D721Med (cell line): ENCODE results near the gene ASTN1.

Experiments
- DNase-seq: peaks from one replicate; pipeline ENCODE4 v3.0.0; 2011; ENCODE audit warnings: low spot score; ENCODE audit not compliant: insufficient read length
- FAIRE-seq: peaks from 2 replicates; lab custom pipeline; 2011; peaks lifted over from hg19 to GRCh38; lab: Jason Lieb, UNC
- CTCF ChIP-seq: IDR thresholded peaks from 2 replicates; pipeline ENCODE4 v1.5.1; 2012; ENCODE audit warnings: mild to moderate bottlenecking, control low read depth; ENCODE audit not compliant: insufficient read depth; ENCODE audit errors: missing control alignments

ASTN1 gene

GRCh38 chr1:177119311-177119710, 45.2 kb downstream of the ASTN1 start:
- FAIRE-seq (no peak), DNase-seq (no peak)
- TF ChIP-seq CTCF = no peak

GRCh38 chr1:177118901-177119300, 45.6 kb downstream of the ASTN1 start:
- DNase-seq (no peak), FAIRE-seq (no peak)
- no peak for TF ChIP-seq CTCF

GRCh38 chr1:177116941-177117340, 47.6 kb downstream of the ASTN1 start:
- FAIRE-seq (no peak), DNase-seq (no peak)
- no peak for TF ChIP-seq CTCF

GRCh38 chr1:177106614-177107365, 57.7 kb downstream of the ASTN1 start:
- no peak for DNase-seq
- no peak for TF ChIP-seq CTCF
- no peak for FAIRE-seq

- FAIRE-seq = no peak
- no peak for TF ChIP-seq CTCF
- no peak for DNase-seq
Observed at GRCh38 chr1:177106196-177106595, 58.3 kb downstream of the ASTN1 start.

GRCh38 chr1:177103005-177103852, 61.3 kb downstream of the ASTN1 start:
- DNase-seq (no peak), FAIRE-seq (peak; percentile 58)
- no peak for TF ChIP-seq CTCF
